HG03457 (cell line): ENCODE data around the gene SPTBN4.
"Not testable (repeated sequence)": the region's sequence is repeated elsewhere in the genome, so short reads cannot be mapped to it uniquely, and the experiment has no call there.

Source experiments
- ATAC-seq: cut with Tn5 transposase; IDR thresholded peaks from one replicate; pipeline ENCODE4 v1.9.1; 2021; ENCODE audit warnings: moderate number of reproducible peaks; ENCODE audit not compliant: unreplicated experiment

The SPTBN4 gene

DNA sequence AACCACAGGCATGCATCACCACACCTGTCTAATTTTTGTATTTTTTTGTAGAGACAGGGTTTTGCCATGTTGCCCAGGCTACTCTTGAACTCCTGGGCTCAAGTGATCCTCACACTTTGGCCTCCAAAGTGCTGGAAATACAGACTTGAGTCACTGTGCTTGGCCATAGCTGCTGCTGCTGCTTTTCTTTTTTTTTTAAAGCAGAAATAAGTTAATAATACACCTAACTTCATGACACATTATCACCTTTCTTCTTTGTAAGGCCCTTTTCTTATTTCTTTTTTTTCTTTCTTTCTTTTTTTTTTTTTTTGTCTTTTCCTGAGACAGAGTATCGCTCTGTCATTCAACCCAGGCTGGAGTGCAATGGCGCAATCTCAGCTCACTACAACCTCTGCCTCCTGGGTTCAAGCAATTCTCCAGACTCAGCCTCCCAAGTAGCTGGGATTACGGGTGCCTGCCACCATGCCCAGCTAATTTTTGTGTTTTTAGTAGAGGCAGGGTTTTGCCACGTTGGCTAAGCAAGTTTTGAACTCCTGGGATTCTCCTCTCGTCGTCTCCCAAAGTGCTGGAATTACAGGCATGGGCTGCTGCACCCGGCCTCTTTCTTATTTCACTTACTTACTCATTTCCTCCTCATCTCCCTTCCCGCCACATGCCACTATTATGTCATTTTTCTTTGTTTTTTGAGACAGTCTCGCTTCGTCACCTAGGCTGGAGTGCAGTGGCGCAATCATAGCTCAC, 118.6 kb downstream of the SPTBN4 start:
- no peak for ATAC-seq

DNA sequence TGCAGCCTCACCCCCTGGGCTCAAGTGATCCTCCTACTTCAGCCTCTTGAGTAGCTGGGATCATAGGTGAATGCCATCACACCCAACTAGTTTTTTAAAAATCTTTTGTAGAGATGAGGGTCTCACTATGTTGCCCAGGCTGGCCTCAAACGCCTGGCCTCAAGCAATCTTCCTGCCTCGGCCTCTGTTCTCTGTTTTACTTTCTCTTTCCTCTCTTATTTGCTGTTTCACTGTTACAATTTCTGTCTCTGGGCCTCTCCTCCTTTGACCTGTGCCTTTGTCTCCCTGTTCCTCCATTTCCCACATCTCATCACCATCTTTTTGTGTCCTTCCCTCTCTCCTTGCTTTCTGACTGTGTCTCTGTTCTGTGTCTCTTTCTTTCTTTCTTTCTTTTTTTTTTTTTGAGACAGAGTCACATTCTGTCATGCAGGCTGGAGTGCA, 119.2 kb downstream of the SPTBN4 start:
- no peak for ATAC-seq

DNA sequence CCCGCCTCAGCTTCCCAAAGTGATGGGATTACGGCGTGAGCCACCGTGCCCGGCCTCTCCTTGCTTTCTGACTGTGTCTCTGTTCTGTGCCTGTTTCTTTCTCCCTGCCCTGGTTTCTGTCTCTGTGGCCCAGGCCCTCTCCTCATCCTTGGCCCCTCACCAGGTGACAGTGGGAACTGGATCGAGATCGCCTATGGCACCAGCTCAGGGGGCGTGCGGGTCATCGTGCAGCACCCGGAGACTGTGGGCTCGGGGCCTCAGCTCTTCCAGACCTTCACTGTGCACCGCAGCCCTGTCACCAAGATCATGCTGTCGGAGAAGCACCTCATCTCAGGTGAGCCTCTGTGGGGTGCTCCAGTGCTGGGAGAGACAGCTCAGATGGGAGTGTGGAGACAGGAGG, 119.8 kb downstream of the SPTBN4 start:
- ATAC-seq = no peak

DNA sequence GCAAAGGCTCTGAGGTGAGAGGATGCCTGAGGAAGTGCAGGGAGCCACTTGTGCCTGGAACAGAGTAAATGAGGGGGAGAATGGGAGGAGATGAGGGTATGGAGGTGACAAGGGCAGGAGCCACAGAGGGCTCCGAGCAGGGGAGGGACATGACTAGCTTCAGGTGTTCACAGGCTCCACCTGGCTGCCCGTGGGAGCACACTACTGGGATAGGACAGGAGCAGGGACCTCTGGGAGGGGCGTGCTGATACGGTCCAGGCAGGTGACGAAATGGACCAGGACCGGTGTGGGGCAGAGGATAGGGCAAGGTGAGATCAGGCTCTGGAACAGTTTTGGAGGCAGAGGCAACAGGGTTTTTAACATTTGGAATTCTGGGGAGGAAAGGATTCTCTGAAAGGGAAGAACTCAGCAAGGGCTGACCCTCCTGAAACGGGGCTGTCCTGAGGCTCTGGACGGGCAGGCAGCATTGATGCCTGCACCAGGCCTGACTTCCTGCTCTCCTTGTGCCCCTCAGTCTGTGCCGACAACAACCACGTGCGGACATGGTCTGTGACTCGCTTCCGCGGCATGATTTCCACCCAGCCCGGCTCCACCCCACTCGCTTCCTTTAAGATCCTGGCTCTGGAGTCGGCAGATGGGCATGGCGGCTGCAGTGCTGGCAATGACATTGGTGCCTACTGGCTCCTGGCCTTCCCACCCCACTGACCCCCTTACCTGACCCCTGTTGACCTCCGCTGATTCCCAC, 121.5 kb downstream of the SPTBN4 start:
- no peak for ATAC-seq

DNA sequence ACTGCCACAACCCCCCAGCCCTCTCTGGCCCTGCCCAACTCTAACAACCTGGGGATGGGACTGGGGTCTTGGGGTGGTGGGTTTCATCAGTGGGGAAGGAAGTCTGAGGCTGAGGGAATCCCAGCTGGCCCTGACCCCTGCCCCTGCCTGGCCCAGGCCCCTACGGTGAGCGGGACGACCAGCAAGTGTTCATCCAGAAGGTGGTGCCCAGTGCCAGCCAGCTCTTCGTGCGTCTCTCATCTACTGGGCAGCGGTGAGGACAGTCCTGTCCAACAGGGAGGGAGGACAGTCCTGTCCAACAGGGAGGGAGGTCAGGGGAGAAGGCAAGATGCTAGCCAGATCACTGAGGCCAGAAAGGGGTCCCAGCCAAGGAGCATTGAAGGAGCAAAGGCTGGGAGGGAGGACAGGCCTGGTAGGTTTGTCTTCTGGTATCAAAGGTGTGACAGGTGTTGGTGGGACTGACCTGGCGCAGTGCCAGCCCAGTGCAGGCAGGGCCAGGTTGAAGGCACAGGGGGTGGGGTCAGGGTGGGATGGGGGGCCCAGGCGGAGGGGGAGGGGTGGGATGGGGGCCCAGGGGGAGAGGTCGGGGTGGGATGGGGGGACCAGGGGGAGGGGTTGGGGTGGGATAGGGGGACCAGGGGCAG, 122.2 kb downstream of the SPTBN4 start:
- no peak for ATAC-seq

DNA sequence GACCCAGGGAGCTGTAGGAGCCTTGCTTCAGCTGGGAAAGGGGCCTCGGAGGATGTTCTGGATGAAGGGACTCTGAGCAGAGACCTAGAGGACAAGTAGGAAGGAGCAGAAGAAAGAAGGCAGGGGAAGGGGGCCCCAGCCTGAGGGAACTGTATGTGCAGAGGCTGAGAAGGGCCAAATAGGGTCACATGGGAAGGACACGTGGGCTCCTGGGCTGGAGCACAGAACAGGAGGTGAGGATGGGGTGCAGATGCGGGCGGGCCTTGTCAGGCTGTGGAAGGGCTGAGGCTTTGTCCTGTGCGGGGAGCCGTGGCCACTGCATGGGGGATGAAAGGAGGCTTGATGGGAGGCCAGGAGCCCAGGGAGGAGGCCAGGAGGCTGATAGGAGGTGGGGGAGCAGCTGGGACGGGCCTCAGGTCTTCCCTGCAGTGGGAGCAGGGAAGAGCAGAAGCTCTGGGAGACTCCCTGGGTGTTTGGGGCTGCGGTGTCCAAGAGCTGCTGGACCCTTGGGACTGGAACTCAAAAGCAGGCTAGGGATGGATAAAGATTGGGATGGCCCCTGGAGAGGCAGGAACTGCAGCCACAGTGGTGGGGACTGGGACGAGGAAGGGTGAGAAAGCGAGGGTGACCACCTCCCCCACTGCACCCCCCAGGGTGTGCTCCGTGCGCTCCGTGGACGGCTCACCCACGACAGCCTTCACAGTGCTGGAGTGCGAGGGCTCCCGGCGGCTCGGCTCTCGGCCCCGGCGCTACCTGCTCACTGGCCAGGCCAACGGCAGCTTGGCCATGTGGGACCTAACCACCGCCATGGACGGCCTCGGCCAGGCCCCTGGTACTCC, 123.0 kb downstream of the SPTBN4 start:
- ATAC-seq = no peak

DNA sequence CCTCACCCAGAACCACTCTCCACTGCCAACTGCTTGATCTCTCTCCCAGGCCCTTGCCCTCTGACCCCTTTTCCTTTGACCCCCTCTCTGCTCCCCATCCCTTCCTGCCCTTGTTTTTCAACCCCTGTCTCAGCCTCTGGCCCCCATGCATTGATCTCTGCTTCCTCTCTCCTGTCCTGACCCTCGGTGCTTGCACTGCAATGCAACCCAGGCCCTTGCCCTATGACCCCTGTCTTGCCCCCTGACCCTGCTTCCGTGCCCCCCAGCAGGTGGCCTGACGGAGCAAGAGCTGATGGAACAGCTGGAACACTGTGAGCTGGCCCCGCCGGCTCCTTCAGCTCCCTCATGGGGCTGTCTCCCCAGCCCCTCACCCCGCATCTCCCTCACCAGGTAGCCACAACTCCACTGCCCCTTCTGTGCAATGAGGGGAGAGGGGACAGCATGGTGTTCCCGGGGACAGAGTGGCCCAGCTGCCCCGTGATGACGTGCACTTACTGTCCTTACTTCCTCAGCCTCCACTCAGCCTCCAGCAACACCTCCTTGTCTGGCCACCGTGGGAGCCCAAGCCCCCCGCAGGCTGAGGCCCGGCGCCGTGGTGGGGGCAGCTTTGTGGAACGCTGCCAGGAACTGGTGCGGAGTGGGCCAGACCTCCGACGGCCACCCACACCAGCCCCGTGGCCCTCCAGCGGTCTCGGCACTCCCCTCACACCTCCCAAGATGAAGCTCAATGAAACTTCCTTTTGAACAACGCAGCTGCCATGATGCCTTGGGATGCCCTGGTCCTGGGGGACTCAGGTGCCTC, 123.9 kb downstream of the SPTBN4 start:
- no peak for ATAC-seq

DNA sequence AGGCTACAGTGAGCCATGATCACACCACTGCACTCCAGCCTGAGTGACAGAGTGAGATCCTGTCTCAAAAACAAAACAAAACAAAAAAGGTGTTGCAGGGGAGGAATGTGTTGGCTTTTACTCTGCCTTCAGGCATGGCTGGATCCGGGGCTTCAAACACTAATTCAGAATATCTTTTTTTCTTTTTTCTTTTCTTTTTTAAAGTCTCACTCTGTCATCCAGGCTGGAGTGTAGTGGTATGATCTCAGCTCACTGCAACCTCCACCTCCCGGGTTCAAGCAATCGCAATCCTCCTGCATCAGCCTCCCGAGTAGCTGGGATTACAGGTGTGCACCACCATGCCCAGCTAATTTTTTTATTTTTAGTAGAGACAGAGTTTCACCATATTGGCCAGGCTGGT, 124.9 kb downstream of the SPTBN4 start:
- not testable (repeated sequence) for ATAC-seq

DNA sequence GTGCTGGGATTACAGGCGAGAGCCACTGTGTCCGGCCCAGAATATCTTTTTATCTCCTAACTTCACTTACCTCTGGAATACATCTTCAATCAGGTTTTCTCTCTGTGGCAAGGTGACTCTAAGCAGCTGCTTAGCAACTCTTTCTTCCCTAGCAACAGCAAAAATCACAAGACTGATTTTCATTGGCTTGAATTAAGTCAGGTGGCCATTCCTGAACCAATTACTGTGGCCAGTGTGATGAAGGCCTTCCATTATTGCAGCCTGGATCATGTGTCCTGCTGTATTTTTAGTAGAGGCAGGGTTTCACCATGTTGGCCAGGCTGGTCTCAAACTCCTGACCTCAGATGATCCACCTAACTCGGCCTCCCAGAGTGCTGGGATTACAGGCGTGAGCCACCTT, 125.4 kb downstream of the SPTBN4 start:
- ATAC-seq = no peak

DNA sequence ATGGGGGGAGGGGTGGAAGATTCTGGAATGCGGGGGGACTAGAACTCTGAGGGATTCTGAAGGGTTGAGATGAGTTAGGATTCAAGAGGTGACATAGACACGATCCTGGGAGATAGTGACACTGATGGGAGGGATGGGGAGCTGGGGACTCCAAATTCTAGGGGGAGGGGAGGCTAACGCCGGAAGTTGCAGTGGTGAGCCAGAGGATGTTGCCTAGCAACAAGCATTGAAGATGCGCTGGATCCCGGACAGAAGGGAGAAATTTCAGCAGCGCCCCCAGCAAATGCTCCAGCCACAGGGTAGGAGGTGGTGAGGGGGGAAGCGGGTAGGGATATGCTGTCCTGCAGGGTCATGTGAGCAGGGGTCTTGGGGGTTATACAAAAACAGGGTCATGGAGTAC, 127.5 kb downstream of the SPTBN4 start:
- no peak for ATAC-seq

DNA sequence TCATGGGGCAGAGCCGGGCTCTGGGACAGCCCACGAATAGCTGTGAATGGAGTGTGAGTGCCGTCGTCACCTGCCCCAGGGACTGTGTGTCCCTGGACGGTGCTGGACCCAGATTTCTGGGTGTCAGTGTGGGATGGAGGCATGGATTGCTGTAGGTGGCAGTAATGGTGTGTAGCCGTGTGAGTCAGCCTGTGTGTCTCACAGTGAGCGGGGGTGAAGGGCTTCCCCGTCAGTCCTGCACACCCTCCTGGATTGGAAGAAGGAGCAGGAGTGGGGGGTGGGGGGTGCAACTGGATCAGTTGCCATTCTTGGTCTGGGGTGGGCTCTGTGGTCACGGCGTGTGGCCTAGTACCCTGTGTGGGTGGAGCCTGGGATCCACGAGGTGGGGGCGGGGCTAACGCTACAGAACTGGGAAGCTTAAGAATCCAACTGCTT, 127.9 kb downstream of the SPTBN4 start:
- ATAC-seq = no peak

DNA sequence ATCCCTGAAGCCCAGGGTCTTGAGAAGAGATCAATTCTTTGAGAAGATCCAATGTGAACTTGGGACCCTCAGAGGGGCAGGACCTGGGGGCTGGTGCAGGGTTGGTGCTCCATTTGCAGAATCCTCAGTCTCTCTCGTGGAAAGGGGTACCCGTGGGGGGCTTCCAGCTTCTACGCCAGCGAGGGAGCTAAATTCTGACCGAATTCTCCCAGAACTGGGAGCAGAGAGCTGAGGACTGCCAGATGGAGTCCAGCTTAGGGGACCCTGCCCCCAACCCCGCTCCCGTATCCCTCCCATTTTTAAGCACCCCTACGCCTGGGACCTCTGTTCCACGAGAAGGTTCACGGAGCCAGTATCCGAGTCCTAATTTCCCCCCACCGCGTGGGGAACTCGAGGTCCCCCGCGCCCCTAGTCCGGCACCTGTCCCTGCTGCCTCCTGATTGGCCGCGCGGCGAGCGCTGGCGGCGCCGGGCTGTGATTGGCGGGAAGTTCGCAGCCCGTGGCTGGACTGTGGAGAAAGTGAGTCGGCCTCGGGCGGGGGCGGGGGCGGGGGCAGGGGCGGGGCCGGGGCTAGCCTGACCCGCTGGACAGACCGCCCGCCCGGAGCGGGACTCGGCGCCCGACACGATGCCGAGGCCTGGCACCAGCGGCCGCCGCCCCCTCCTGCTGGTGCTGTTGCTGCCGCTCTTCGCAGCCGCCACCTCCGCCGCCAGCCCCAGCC, 130.0 kb downstream of the SPTBN4 start:
- no peak for ATAC-seq

DNA sequence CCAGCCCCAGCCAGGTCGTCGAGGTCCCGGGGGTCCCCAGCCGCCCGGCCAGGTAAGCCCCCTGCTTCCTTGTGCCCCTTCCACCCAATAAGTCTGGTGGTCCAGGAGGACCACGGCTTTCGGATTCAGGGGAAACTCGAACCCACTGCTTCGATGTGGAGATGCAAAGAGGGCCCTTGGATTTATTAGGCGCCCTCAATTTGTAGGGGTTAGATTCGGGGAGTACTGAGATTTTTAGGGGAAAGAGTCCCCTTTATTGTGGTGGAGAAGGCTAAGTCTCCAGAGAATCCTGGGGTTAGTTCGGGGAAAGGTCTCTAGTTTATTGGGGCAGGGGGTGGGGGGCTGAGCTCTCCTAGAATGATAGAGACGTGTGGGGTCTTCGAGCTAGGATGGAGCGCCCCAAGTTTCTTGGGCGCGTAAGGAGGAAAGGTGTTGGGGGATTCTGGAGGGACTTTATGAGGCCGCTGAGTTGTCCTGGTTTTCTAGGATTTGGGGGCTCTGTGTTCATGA, 130.6 kb downstream of the SPTBN4 start:
- no peak for ATAC-seq

DNA sequence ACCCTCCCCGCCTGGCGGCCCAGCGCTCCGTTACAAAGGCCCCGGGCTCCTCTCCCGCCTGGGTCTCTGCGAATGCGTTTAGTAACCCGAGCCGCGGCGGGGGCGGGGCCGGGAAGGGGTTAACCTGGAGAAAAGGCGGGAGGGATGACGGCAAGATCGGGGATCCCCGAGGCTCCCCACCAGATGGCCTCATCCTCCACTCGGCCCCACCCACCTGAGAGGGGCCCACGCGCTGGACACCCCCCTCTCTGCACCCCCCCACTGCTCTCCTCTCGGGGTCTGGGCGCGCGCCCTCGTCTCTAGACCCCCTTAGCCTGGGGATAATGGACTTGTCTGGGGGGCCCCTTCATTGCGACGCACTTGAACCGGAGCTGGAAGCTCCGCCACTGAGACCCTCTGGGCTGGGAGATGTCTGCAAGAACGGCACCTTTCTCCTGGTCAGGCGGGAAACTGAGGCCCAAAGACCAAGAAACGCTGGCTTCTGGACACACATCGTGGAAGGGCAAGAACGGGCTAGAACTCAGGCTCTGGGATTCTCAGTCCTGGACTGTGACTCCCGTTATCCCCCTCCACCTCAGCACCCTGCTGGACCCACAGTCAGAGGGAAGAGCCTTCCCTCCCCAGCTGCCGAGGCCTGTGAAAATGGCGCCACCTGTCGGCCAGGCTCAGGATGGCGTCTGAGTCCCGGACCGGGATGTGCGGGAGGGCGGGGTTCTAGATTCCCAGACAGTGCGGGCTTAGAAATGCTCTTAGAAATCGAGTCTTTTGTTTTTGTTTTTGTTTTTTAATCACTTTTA, 131.5 kb downstream of the SPTBN4 start:
- no peak for ATAC-seq

DNA sequence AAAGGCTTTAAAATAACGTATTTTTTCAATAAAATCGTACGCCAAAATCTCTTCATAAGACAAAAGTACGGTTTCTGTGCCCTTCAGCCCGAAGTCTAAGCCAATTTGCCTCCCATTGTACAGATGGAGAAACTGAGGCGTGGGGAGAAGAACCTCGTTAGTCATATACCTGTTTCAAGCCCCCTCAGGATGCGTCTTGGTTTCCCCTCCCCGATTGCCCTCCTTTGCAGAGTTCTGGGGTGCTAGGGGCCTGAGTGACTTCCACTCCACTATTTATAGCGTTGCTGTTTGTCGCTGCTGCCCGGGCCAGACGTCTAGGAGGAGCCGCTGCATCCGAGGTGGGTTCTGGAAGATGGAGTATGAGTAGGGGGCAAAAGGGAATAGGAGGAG, 132.1 kb downstream of the SPTBN4 start:
- no peak for ATAC-seq

DNA sequence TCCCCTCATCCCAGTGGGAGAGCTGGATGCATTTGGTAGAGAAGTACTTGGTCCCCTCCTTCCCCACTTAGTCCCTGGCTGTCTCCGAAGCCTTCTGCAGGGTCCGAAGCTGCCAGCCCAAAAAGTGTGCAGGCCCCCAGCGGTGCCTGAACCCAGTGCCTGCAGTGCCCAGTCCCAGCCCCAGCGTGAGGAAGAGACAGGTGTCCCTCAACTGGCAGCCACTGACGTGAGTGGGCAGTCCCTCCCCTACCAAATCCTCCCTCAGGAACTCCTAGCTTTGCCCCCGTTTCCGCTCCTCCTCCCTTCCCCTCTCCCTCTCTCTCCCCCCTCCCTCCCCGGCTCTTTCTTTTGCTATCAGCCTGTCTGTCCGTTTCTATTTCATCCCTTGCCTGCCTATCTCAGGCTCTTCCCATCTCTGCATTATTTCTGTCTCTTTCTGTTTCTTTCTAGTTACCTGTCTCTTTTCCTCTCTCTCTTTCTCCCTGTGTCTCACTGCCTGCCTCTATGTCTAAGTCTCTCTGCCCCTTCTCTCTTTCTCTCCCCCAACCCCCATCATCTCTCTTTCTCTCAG, 132.6 kb downstream of the SPTBN4 start:
- ATAC-seq = no peak

DNA sequence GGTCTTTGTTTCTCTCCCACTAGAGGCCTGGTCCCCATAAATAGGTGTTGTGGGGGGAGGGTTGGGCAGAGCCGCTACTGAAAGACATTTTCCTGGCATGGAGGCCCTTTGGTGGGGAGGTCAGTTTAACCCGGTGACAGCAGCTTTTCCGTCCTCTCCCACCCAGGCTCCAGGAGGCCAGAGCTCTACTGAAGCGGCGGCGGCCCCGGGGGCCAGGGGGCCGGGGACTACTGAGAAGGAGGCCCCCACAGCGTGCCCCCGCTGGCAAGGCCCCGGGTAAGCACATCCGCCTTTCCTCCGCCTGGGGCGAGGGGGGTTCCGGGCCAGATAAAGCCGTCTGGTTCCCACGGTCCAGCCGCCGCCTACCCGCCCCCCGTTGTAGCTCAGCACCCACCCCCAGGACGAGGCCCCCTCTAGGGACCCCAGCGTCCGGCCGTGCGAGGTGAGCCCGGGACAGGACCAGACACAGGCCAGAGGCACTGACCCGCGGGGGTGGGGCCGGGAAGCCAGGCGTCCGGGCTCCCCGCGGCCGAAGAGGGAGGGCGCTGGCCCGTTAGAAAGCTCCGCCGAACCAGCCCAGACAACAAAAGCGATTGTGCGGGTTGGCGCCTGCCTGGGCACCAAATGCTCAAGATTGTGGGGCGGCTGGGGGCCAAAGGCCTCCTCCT, 133.2 kb downstream of the SPTBN4 start:
- no peak for ATAC-seq
